Hematopoietic multipotent progenitor cell treated with erythropoietin and hydrocortisone succinate and interleukin-3 and kit ligand, for 6 days (in vitro differentiated cells): ENCODE measurements around the gene TAS1R2.

ENCODE experiments used
- DNase-seq: peaks from one replicate; pipeline ENCODE4 v3.0.0-alpha.2; 2015

The TAS1R2 gene

DNA sequence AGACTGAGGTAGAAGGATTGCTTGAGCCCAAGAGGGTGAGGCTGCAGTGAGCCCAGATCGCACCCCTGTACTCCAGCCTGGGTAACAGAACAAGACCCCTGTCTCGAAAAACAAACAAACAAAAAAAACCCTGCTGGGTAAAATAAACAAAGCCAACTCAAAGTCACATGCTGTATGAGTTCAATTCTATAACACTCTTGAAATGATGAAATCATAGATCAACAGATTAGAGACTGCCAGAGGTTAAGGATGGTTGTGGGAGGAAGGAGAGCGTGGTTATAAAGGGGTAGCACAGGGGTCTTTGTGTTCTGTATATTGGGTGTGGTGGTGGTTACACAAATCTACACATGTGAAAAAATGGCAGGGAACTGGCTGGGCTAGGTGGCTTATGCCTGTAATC is 62.5 kb downstream of the TAS1R2 start:
- no peak for DNase-seq

DNA sequence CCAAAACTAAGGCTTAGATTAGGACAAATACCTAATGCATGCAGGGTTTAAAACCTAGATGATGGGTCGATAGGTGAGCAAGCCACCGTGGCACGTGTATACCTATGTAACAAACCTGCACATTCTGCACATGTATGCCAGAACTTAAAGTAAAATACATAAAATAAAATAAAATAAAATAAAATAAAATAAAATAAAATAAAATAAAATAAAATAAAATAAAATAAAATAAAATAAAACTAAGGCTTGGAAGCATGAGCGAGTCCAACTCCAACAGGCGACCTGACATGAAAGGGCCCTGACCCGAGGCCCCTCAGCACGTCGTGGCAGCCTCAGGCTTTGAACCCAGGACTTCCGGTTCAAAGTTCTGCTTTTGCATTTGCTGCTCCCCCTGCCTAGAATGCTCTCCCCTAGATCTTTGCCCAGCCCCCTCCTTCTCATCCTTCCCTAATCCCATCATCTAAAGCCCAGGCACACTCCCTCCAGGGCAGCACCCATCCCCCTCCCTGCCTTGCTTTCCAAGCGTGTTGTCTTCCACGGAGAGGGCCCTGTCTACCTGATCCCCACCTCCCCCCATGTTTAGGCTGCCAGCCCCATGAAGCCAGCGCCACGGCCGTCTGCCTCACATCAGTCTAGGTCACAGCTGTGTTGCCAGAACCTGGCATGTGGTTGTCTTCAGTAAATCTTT is 64.3 kb downstream of the TAS1R2 start:
- no peak for DNase-seq

DNA sequence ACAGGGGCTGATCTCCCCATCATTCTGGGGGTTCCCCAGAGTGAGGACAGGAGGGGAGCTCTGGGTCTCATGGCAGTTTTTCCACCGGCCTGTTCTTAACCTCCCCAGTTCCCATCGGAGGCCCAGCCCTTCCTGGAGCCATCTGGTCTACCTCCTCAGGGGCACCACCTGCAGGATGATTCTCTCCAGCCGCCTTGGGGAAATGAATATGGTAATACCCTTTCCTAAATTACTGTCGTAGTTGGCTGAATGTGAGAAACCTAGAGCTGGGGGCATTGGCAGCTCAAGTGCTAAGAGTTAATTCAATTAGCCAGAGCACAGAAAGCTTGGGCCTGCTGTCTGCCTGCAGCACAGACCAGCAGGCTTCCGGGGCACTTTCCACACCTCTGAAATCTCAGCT is 64.9 kb downstream of the TAS1R2 start:
- no peak for DNase-seq

DNA sequence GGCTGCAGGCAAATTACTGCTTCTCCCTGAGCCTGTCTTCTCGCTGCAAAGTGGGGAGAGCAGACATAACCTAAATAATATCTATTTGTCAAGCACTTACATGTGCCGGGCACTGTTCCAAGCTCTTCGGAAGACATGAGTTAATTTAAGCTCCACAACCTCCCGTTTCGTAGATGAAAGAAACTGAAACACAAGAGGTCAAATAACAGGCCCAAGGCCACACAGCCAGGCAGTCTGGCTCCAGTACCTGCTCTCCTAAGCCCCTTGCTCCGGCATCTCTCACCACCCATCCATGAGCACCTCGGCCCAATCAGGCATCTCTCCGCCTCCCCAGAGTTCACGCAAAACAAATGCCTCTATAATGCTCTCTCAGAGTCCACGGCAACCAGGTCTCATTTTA is 65.4 kb downstream of the TAS1R2 start:
- no peak for DNase-seq

DNA sequence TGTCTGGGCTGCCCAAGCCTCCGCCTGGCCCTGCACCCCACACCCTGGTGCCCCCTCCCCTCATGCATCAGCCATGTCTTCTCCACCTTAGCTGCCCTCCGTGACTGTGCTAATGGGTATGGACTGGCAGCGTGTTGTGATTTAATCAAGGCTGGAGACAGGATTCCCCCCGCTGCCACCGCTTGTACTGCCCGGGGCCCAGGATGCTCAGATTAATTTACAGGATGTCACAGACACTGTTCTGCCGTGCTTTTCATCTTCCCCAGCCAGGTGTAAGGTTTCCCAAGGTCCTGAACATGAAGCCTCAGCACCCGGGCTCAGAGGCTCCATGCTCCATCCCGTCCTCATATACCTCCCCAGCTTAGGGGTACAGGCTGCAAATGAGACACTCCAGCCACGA is 66.3 kb downstream of the TAS1R2 start:
- no peak for DNase-seq

DNA sequence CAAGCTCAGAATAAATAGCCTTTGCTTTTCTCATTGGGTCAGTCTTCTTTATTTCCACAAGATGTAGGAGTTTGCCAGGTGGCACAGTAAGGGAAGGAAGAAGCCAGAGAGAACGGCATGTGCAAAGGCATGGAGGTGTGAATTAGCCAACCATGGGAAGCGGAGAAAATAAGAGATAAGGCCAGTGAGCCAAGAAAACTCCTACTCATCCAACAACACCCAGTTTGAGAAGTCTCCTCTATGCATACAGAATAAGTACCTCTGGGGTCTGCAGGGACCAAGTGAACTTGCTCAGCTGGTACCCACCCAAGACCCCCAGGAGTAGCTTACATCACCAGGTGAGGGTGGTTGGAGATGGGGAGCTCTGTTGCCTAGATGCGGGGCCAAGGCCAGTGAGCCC is 66.7 kb downstream of the TAS1R2 start:
- DNase-seq, result no peak
